HCT116 (cell line): Measurements from ENCODE around the gene SOD1. TPM values are rescaled to one million over a fixed set of nuclear protein-coding genes. Genes with fewer than 3 reads are reported as not detected.

Experiments
- ATAC-seq: fragments of 200-7000 bp; cut with Tn5 transposase; 2 replicates; pipeline ENCODE4 v1.9.1; 2020; ENCODE audit warnings: mild to moderate bottlenecking, moderate library complexity
- BruUV-seq: library from RNA; stranded (reverse); fragments of 400-500 nt; replicated peaks from 2 replicates; lab custom pipeline; 2021; lab: Mats Ljungman, UMichigan
- CTCF ChIA-PET: fragments of 300-600 bp; sonication (Branson Sonifier 250); formaldehyde crosslinking; loops from one replicate; lab custom pipeline; 2021; ENCODE audit warnings: antibody characterized with exemption; lab: Charles Lee
- POLR2A ChIA-PET: fragments of 300-600, 350-600 bp; sonication (Branson Sonifier 250); formaldehyde crosslinking; loops from one replicate; lab custom pipeline; 2021; ENCODE audit warnings: antibody characterized with exemption; lab: Charles Lee
- RAD21 ChIA-PET, 2 experiments: fragments of 300-600 bp; sonication (Branson Sonifier 250); formaldehyde crosslinking; loops; one replicate each; lab custom pipeline; 2023; ENCODE audit warnings: low total read pairs in 2 of 2; ENCODE audit not compliant: uncharacterized antibody in 2 of 2, unreplicated experiment in 2 of 2, low non-redundant PET in 1 of 2; lab: Charles Lee
- DNase-seq: peaks from one replicate; pipeline ENCODE4 v3.0.0-alpha.2; 2010; ENCODE audit warnings: low read depth, low spot score
- H2AFZ ChIP-seq: fragments of 200-600 bp; shearing (Covaris generic), sonication (generic); 2 replicates; pipeline ENCODE4 v1.6.1; 2017; ENCODE audit warnings: low read depth, mixed run types, mixed read lengths, antibody characterized with exemption, low read length; ENCODE audit not compliant: poor library complexity, severe bottlenecking
- H3K27ac ChIP-seq: 2 replicates; pipeline ENCODE4 v1.5.1; 2012; ENCODE audit warnings: low read depth, low read length
- H3K27me3 ChIP-seq: fragments of 200-600 bp; sonication (generic); 2 replicates; pipeline ENCODE4 v1.6.1; 2016; ENCODE audit warnings: mixed run types, low read length, mixed read lengths; ENCODE audit not compliant: insufficient read depth
- H3K36me3 ChIP-seq, 2 experiments: fragments of 200-500 bp in 1 of 2; fragments of 200-600 bp in 1 of 2; sonication (Bioruptor generic) in 1 of 2; sonication (generic) in 1 of 2; 2 replicates each; pipeline versions ENCODE4 v1.5.1 to v1.6.1; 2014 to 2016; ENCODE audit warnings: low read length in 2 of 2, inconsistent platforms in 1 of 2, mixed read lengths in 1 of 2, mixed run types in 1 of 2; ENCODE audit not compliant: insufficient read depth in 2 of 2, control insufficient read depth in 1 of 2
- H3K4me1 ChIP-seq, 2 experiments: fragments of 200-600 bp in 1 of 2; sonication (generic) in 1 of 2; 2 replicates each; pipeline versions ENCODE4 v1.5.1 to v1.6.1; 2012 to 2017; ENCODE audit warnings: low read length in 2 of 2, inconsistent platforms in 1 of 2, mild to moderate bottlenecking in 1 of 2, mixed read lengths in 1 of 2, mixed run types in 1 of 2, moderate library complexity in 1 of 2; ENCODE audit not compliant: insufficient read depth in 2 of 2, control insufficient read depth in 1 of 2
- H3K4me2 ChIP-seq: fragments of 200-600 bp; sonication (generic); 2 replicates; pipeline ENCODE4 v1.6.1; 2017; ENCODE audit warnings: mixed run types, low read length, mixed read lengths
- H3K4me3 ChIP-seq, 2 experiments: fragments of 200-600 bp in 1 of 2; sonication (generic) in 1 of 2; replicated peaks in 1 of 2; 2 replicates each; pipeline ENCODE4 v1.5.1; 2011 to 2016; ENCODE audit warnings: low read length in 2 of 2, control low read depth in 1 of 2, low read depth in 1 of 2, mild to moderate bottlenecking in 1 of 2, mixed read lengths in 1 of 2, mixed run types in 1 of 2
- H3K79me2 ChIP-seq: fragments of 200-600 bp; sonication (generic); 2 replicates; pipeline ENCODE4 v1.6.1; 2017; ENCODE audit warnings: mild to moderate bottlenecking, mixed run types, low read length, moderate library complexity, mixed read lengths; ENCODE audit not compliant: insufficient read depth
- H3K9ac ChIP-seq: fragments of 200-600 bp; sonication (generic); 2 replicates; pipeline ENCODE4 v1.6.1; 2016; ENCODE audit warnings: low read length, mixed read lengths
- H3K9me2 ChIP-seq: fragments of 200-600 bp; sonication (generic), shearing (Covaris generic); 2 replicates; pipeline ENCODE4 v1.6.1; 2017; ENCODE audit warnings: mixed run types, mild to moderate bottlenecking, moderate library complexity; ENCODE audit not compliant: insufficient read depth
- H3K9me3 ChIP-seq, 2 experiments: fragments of 200-500 bp in 1 of 2; fragments of 200-600 bp in 1 of 2; sonication (Bioruptor generic) in 1 of 2; sonication (generic) in 1 of 2; 2 replicates each; pipeline ENCODE4 v1.6.1; 2014 to 2017; ENCODE audit warnings: low read length in 2 of 2, mixed read lengths in 2 of 2, inconsistent platforms in 1 of 2, low read depth in 1 of 2, mild to moderate bottlenecking in 1 of 2, mixed run types in 1 of 2, moderate library complexity in 1 of 2; ENCODE audit not compliant: control insufficient read depth in 1 of 2, insufficient read depth in 1 of 2
- H4K20me1 ChIP-seq: fragments of 200-600 bp; sonication (generic), shearing (Covaris generic); 2 replicates; pipeline ENCODE4 v1.6.1; 2017; ENCODE audit warnings: mixed run types, mild to moderate bottlenecking, moderate library complexity; ENCODE audit not compliant: insufficient read depth
- CBX3 ChIP-seq: IDR thresholded peaks from 2 replicates; pipeline ENCODE4 v1.6.1; 2012; ENCODE audit warnings: low read depth
- CEBPB ChIP-seq: IDR thresholded peaks from 2 replicates; pipeline ENCODE4 v1.6.1; 2012; ENCODE audit warnings: low read depth
- EGR1 ChIP-seq: IDR thresholded peaks from 2 replicates; pipeline ENCODE4 v1.6.1; 2012; ENCODE audit warnings: low read depth
- ELF1 ChIP-seq: IDR thresholded peaks from 2 replicates; pipeline ENCODE4 v1.6.1; 2012; ENCODE audit warnings: low read depth, borderline replicate concordance
- EZH2 ChIP-seq: fragments of 200-600 bp; sonication (generic); IDR thresholded peaks from 2 replicates; pipeline ENCODE4 v1.6.1; 2017; ENCODE audit warnings: antibody characterized with exemption, mixed run types
- EZH2phosphoT487 ChIP-seq: fragments of 200-600 bp; IDR thresholded peaks from 2 replicates; pipeline ENCODE4 v1.6.1; 2018; ENCODE audit warnings: antibody characterized with exemption, borderline replicate concordance
- FOSL1 ChIP-seq: IDR thresholded peaks from 2 replicates; pipeline ENCODE4 v1.6.1; 2012; ENCODE audit warnings: low read depth
- JUND ChIP-seq: IDR thresholded peaks from 2 replicates; pipeline ENCODE4 v1.6.1; 2012
- POLR2AphosphoS5 ChIP-seq: IDR thresholded peaks from 2 replicates; pipeline ENCODE4 v1.6.1; 2011; ENCODE audit warnings: mild to moderate bottlenecking, low read depth, low read length, moderate library complexity
- RAD21 ChIP-seq: IDR thresholded peaks from 2 replicates; pipeline ENCODE4 v1.6.1; 2012; ENCODE audit warnings: low read depth, mild to moderate bottlenecking
- SP1 ChIP-seq: IDR thresholded peaks from 2 replicates; pipeline ENCODE4 v1.6.1; 2012; ENCODE audit warnings: low read depth
- SRF ChIP-seq: IDR thresholded peaks from 2 replicates; pipeline ENCODE4 v1.6.1; 2012; ENCODE audit warnings: low read depth
- TCF7L2 ChIP-seq: IDR thresholded peaks from 2 replicates; pipeline ENCODE4 v1.7.0; 2011; ENCODE audit warnings: borderline replicate concordance, inconsistent platforms; ENCODE audit not compliant: insufficient read depth, insufficient read length; ENCODE audit errors: extremely low read depth
- YY1 ChIP-seq: IDR thresholded peaks from 2 replicates; pipeline ENCODE4 v1.6.1; 2011; ENCODE audit warnings: low read length, low read depth, moderate library complexity, mild to moderate bottlenecking; ENCODE audit not compliant: insufficient replicate concordance; ENCODE audit errors: extremely low read depth
- ZBTB33 ChIP-seq: IDR thresholded peaks from 2 replicates; pipeline ENCODE4 v1.6.1; 2011; ENCODE audit warnings: mild to moderate bottlenecking, low read length, moderate library complexity; ENCODE audit not compliant: insufficient replicate concordance; ENCODE audit errors: extremely low read depth
- intact Hi-C: fragments of 100-400 bp; cut with micrococcal nuclease; formaldehyde crosslinking; loops from 2 replicates; pipeline ENCODE4 v1.10.0; 2022
- total RNA-seq: library from RNA; stranded (reverse); gene quantifications from one replicate; pipeline ENCODE4 v1.2.1, GENCODE V29; 2021; ENCODE audit not compliant: unreplicated experiment
- TF ChIP-seq, protein P1 (sequence below): IDR thresholded peaks from 2 replicates; pipeline ENCODE4 v1.6.1; 2012

SOD1 gene
- total RNA-seq, 1 experiment from 2014 or later = 419 TPM

- Histone ChIP-seq H3K36me3 (no peaks in the 10 kb centered on the region), H3K27ac (no peak overlapping the region), H3K4me1 (peaks cover 4 to 12% of the 10 kb centered on the region in 2 experiments; a peak in 2 of 4 replicates), H3K4me2 (no peak overlapping the region), H3K79me2 (peaks cover 100% of the 10 kb centered on the region), H3K9me2 (no peaks in the 10 kb centered on the region), H3K27me3 (no peaks in the 10 kb centered on the region), H3K4me3 (no peak overlapping the region), H2AFZ (no peak overlapping the region), H3K9me3 (no peaks in the 10 kb centered on the region), H4K20me1 (peaks cover 38% of the 10 kb centered on the region; the same call in 1 of the 2 replicates), H3K9ac (no peak overlapping the region)
- ATAC-seq (no peak), DNase-seq (no peak)
- intact Hi-C loops = no loop called here
- ChIA-PET RAD21 (no interaction called here), CTCF (no interaction called here), POLR2A (no interaction called here)
- no TSS peak for BruUV-seq
- TF ChIP-seq FOSL1 = no peak
- no peak for TF ChIP-seq CEBPB
- TF ChIP-seq, protein P1, sequence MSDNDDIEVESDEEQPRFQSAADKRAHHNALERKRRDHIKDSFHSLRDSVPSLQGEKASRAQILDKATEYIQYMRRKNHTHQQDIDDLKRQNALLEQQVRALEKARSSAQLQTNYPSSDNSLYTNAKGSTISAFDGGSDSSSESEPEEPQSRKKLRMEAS = no peak
- TF ChIP-seq SRF = no peak
- TF ChIP-seq EGR1 = no peak
- TF ChIP-seq EZH2phosphoT487 = no peak
Measured at GRCh38 chr21:31711745-31712285, 52.3 kb downstream of the SOD1 start.

DNA sequence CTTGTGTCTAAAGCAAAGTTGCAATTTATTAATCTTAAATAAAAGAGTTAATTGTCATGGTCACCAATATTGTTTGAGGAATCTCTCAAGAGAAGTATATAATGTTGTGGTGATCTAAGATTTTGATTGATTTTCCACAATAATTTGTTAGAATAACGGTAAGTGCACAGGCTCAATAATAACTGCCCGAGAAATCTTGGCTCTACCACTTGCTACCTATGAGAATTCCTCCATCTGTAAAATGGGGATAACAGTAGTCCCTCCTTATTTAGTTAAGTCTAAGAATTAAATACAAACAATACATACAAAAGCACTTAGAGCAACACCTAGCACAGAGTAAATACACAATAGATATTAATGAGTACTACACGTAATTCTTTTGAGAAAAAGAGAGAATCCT is 53.6 kb downstream of the SOD1 start:
- no peaks in the 10 kb centered on the region for H3K36me3 ChIP-seq
- H4K20me1 ChIP-seq = peaks cover 41% of the 10 kb centered on the region; the same call in 1 of the 2 replicates
- H3K4me2 ChIP-seq = no peak overlapping the region
- H3K9me2 ChIP-seq = no peaks in the 10 kb centered on the region
- POLR2A ChIA-PET = no interaction called here
- H3K9me3 ChIP-seq = no peaks in the 10 kb centered on the region
- intact Hi-C loops = no loop called here
- BruUV-seq = no TSS peak
- no peak overlapping the region for H3K4me3 ChIP-seq
- H3K4me1 ChIP-seq = peaks cover 4 to 12% of the 10 kb centered on the region in 2 experiments; a peak in 2 of 4 replicates
- no peak overlapping the region for H3K9ac ChIP-seq
- CTCF ChIA-PET = no interaction called here
- no peak for DNase-seq
- RAD21 ChIA-PET = no interaction called here
- no peak for ATAC-seq
- H3K27ac ChIP-seq = no peak overlapping the region
- no peak overlapping the region for H2AFZ ChIP-seq
- H3K79me2 ChIP-seq = peaks cover 99% of the 10 kb centered on the region
- no peaks in the 10 kb centered on the region for H3K27me3 ChIP-seq
- TF ChIP-seq SP1 = no peak
- no peak for TF ChIP-seq ELF1
- TF ChIP-seq RAD21 = no peak
- TF ChIP-seq CBX3 = no peak
- no peak for TF ChIP-seq ZBTB33
- TF ChIP-seq TCF7L2 = no peak
- no peak for TF ChIP-seq YY1
- no peak for TF ChIP-seq JUND
- no peak for TF ChIP-seq EZH2phosphoT487
- TF ChIP-seq POLR2AphosphoS5 = no peak
- TF ChIP-seq, protein P1 = no peak
- TF ChIP-seq CEBPB = no peak
- TF ChIP-seq EZH2 = no peak
